Stimulated activated CD8-positive, alpha-beta memory T cell treated with anti-CD3 and anti-CD28 coated beads, Interleukin-12 subunit alpha, Interleukin-12 subunit beta, amount 100 ng/mL, for 24 hours (primary cell): ENCODE measurements around the gene FRG1.
"Not testable (repeated sequence)": the region's sequence is repeated elsewhere in the genome, so short reads cannot be mapped to it uniquely, and the experiment has no call there.

Experiments used
- DNase-seq: peaks from one replicate; pipeline ENCODE4 v3.0.0-alpha.2; 2020; ENCODE audit errors: extremely low read depth

FRG1 gene

GRCh38 chr4:189940178-189941004 is at the start of gene FRG1:
TSS of gene FRG1 (plus strand) at chr4:189940872. CDS start at chr4:189941010, 138 bp downstream.
- DNase-seq: peak; percentile 88

- DNase-seq: no peak
Observed at GRCh38 chr4:189897667-189898066, 43.0 kb upstream of the FRG1 start.

- not testable (repeated sequence) for DNase-seq
Observed at GRCh38 chr4:189899481-189900015, 41.1 kb upstream of the FRG1 start.

GRCh38 chr4:189904420-189905027 is 36.1 kb upstream of the FRG1 start:
- not testable (repeated sequence) for DNase-seq

- no peak for DNase-seq
Observed at GRCh38 chr4:189912170-189912569, 28.5 kb upstream of the FRG1 start.

GRCh38 chr4:189917161-189917891 is 23.3 kb upstream of the FRG1 start:
- no peak for DNase-seq

GRCh38 chr4:189921058-189921457 is 19.6 kb upstream of the FRG1 start:
- no peak for DNase-seq

- DNase-seq: not testable (repeated sequence)
Observed at GRCh38 chr4:189926742-189927141, 13.9 kb upstream of the FRG1 start.

GRCh38 chr4:189941005-189941450 is 356 bp downstream of the FRG1 start:
- DNase-seq: no peak

- not testable (repeated sequence) for DNase-seq
Observed at GRCh38 chr4:189942412-189942811, 1.7 kb downstream of the FRG1 start.

- not testable (repeated sequence) for DNase-seq
Observed at GRCh38 chr4:189944077-189944476, 3.4 kb downstream of the FRG1 start.

GRCh38 chr4:189946906-189947305 is 6.2 kb downstream of the FRG1 start:
- not testable (repeated sequence) for DNase-seq

GRCh38 chr4:189948486-189948885 is 7.8 kb downstream of the FRG1 start:
- DNase-seq: not testable (repeated sequence)

- DNase-seq: not testable (repeated sequence)
Observed at GRCh38 chr4:189969291-189969690, 28.6 kb downstream of the FRG1 start.

GRCh38 chr4:189973646-189974045 is 33.0 kb downstream of the FRG1 start:
- no peak for DNase-seq

GRCh38 chr4:189974056-189974455 is 33.4 kb downstream of the FRG1 start:
- no peak for DNase-seq

- DNase-seq: no peak
Observed at GRCh38 chr4:189979196-189980047, 38.8 kb downstream of the FRG1 start.

GRCh38 chr4:189980292-189980691 is 39.6 kb downstream of the FRG1 start:
- not testable (repeated sequence) for DNase-seq

GRCh38 chr4:189981970-189982369 is 41.3 kb downstream of the FRG1 start:
- DNase-seq: no peak

- not testable (repeated sequence) for DNase-seq
Observed at GRCh38 chr4:189983916-189984526, 43.3 kb downstream of the FRG1 start.

GRCh38 chr4:189984661-189985060 is 44.0 kb downstream of the FRG1 start:
- DNase-seq: not testable (repeated sequence)
